HepG2 (cell line): ENCODE data around the gene BPGM. TPM values are rescaled to one million over a fixed set of nuclear protein-coding genes. Genes with fewer than 3 reads are reported as not detected.

Experiments
- ATAC-seq: fragments of 200-7000 bp; cut with Tn5 transposase; 3 replicates; pipeline ENCODE4 v1.9.1; 2020; ENCODE audit warnings: mild to moderate bottlenecking, moderate library complexity
- BruUV-seq: library from RNA; stranded (reverse); fragments of 400-500 nt; replicated peaks from 2 replicates; lab custom pipeline; 2021; lab: Mats Ljungman, UMichigan
- CTCF ChIA-PET: fragments of 300-600 bp; formaldehyde crosslinking; extraction: SDS; loops from one replicate; lab custom pipeline; 2021; ENCODE audit warnings: low total read pairs, inconsistent platforms, low intra/inter-chr PET ratio; lab: Yijun Ruan, JAX
- POLR2A ChIA-PET: fragments of 350-600 bp; sonication (Branson Sonifier 250); formaldehyde crosslinking; loops from one replicate; lab custom pipeline; 2020; ENCODE audit warnings: antibody characterized with exemption, inconsistent platforms; lab: Yijun Ruan, JAX
- DNase-seq: peaks from one replicate; pipeline ENCODE4 v3.0.0-alpha.2; 2015; ENCODE audit warnings: low spot score
- FAIRE-seq: peaks from 3 replicates; lab custom pipeline; 2011; peaks lifted over from hg19 to GRCh38; lab: Jason Lieb, UNC
- H2AFZ ChIP-seq: one replicate; pipeline ENCODE4 v1.6.1; 2011; ENCODE audit warnings: low read length, inconsistent platforms
- H3K27ac ChIP-seq: fragments of 300-600 bp; 3 replicates; pipeline ENCODE4 v1.8.0; 2011; ENCODE audit warnings: mixed run types, mild to moderate bottlenecking, mixed read lengths, low read length, inconsistent platforms; ENCODE audit not compliant: insufficient read depth; ENCODE audit errors: extremely low read length
- H3K27me3 ChIP-seq, 2 experiments: fragments of 200-600 bp in 1 of 2; 2 replicates in 1 of 2; 3 replicates in 1 of 2; pipeline versions ENCODE4 v1.6.0 to v1.8.0; 2011; ENCODE audit warnings: low read length in 2 of 2, mild to moderate bottlenecking in 2 of 2, moderate library complexity in 2 of 2, inconsistent platforms in 1 of 2; ENCODE audit not compliant: insufficient read depth in 2 of 2, control insufficient read depth in 1 of 2
- H3K36me3 ChIP-seq, 2 experiments: fragments of 200-600 bp in 1 of 2; replicated peaks in 1 of 2; 2 replicates in 1 of 2; 3 replicates in 1 of 2; pipeline versions ENCODE4 v1.5.1 to v1.8.0; 2011; ENCODE audit warnings: low read length in 2 of 2, inconsistent platforms in 1 of 2; ENCODE audit not compliant: insufficient read depth in 2 of 2, control insufficient read depth in 1 of 2
- H3K4me1 ChIP-seq: 2 replicates; pipeline ENCODE4 v1.5.1; 2012; ENCODE audit warnings: low read length, inconsistent platforms; ENCODE audit not compliant: insufficient read depth
- H3K4me2 ChIP-seq: 2 replicates; pipeline ENCODE4 v1.6.0; 2011; ENCODE audit warnings: low read depth, low read length, inconsistent platforms
- H3K4me3 ChIP-seq, 3 experiments: fragments of 200-600 bp in 1 of 3; sonication (generic), shearing (Covaris generic) in 1 of 3; replicated peaks in 1 of 3; 2 replicates each; pipeline ENCODE4 v1.5.1; 2011 to 2016; ENCODE audit warnings: low read length in 3 of 3, inconsistent platforms in 2 of 3, low read depth in 2 of 3, mild to moderate bottlenecking in 2 of 3, control low read depth in 1 of 3, mixed read lengths in 1 of 3; ENCODE audit not compliant: insufficient read depth in 1 of 3
- H3K79me2 ChIP-seq: one replicate; pipeline ENCODE4 v1.6.1; 2011; ENCODE audit warnings: low read length, inconsistent platforms; ENCODE audit not compliant: insufficient read depth
- H3K9ac ChIP-seq: 2 replicates; pipeline ENCODE4 v1.6.0; 2011; ENCODE audit warnings: mild to moderate bottlenecking, low read depth, low read length, inconsistent platforms; ENCODE audit not compliant: insufficient read depth
- H3K9me3 ChIP-seq: 2 replicates; pipeline ENCODE4 v1.5.1; 2012; ENCODE audit warnings: mild to moderate bottlenecking, low read length
- H4K20me1 ChIP-seq: 2 replicates; pipeline ENCODE4 v1.6.0; 2011; ENCODE audit warnings: inconsistent platforms, mild to moderate bottlenecking, low read length, moderate library complexity; ENCODE audit not compliant: insufficient read depth
- FOXO1 ChIP-seq: sonication (generic); formaldehyde crosslinking; IDR thresholded peaks from 2 replicates; pipeline ENCODE4 v1.4.0; 2020; ENCODE audit warnings: missing genetic modification reagents
- HMGXB4 ChIP-seq, 2 experiments: sonication (generic) in 1 of 2; formaldehyde crosslinking in 1 of 2; IDR thresholded peaks; 2 replicates each; pipeline versions ENCODE4 v1.4.0 to v1.6.1; 2018 to 2020; ENCODE audit warnings: missing genetic modification reagents in 2 of 2, borderline replicate concordance in 1 of 2, low read depth in 1 of 2, mild to moderate bottlenecking in 1 of 2, missing biosample characterization in 1 of 2
- HNF4A ChIP-seq: sonication (generic); formaldehyde crosslinking; IDR thresholded peaks from 2 replicates; pipeline ENCODE4 v1.4.0; 2020; ENCODE audit warnings: missing genetic modification reagents
- IRF1 ChIP-seq: sonication (generic); formaldehyde crosslinking; IDR thresholded peaks from 2 replicates; pipeline ENCODE4 v1.4.0; 2020; ENCODE audit warnings: low read depth, mild to moderate bottlenecking, missing genetic modification reagents
- POLR2G ChIP-seq: fragments of 200-400 bp; formaldehyde crosslinking; IDR thresholded peaks from 2 replicates; pipeline ENCODE4 v1.6.1; 2018; ENCODE audit warnings: mild to moderate bottlenecking, low read depth, low read length, moderate library complexity
- RFX1 ChIP-seq: fragments of 450-650 bp; IDR thresholded peaks from 2 replicates; pipeline ENCODE4 v1.6.1; 2017
- RXRA ChIP-seq: sonication (generic); formaldehyde crosslinking; IDR thresholded peaks from 2 replicates; pipeline ENCODE4 v1.5.1; 2020; ENCODE audit warnings: missing genetic modification reagents
- SKI ChIP-seq: fragments of 450-650 bp; IDR thresholded peaks from one replicate; pipeline ENCODE4 v1.6.1; 2018; ENCODE audit warnings: mild to moderate bottlenecking; ENCODE audit not compliant: partially characterized antibody
- SP4 ChIP-seq: sonication (generic); formaldehyde crosslinking; IDR thresholded peaks from 2 replicates; pipeline ENCODE4 v1.8.1; 2023; ENCODE audit warnings: mild to moderate bottlenecking, missing genetic modification reagents
- STAT5B ChIP-seq: sonication (generic); formaldehyde crosslinking; IDR thresholded peaks from 2 replicates; pipeline ENCODE4 v1.4.0; 2020; ENCODE audit warnings: missing genetic modification reagents
- THAP7 ChIP-seq: sonication (generic); formaldehyde crosslinking; IDR thresholded peaks from 2 replicates; pipeline ENCODE4 v1.8.1; 2023; ENCODE audit warnings: mild to moderate bottlenecking, missing genetic modification reagents
- ZNF225 ChIP-seq: sonication (generic); formaldehyde crosslinking; IDR thresholded peaks from 2 replicates; pipeline ENCODE4 v1.4.0; 2020; ENCODE audit warnings: mild to moderate bottlenecking, missing genetic modification reagents
- ZNF234 ChIP-seq: sonication (generic); formaldehyde crosslinking; conservative IDR thresholded peaks from 2 replicates; pipeline ENCODE4 v1.5.1; 2020; ENCODE audit warnings: mild to moderate bottlenecking, missing genetic modification reagents
- ZNF773 ChIP-seq: sonication (generic); formaldehyde crosslinking; IDR thresholded peaks from 2 replicates; pipeline ENCODE4 v1.4.0; 2020; ENCODE audit warnings: missing genetic modification reagents, borderline replicate concordance
- WGBS: methylation state at CpG from one replicate; pipeline ENCODE4 v1.1.6; 2017; ENCODE audit warnings: low lambda C conversion rate; 5-methylcytosine and 5-hydroxymethylcytosine counted together
- in situ Hi-C: cut with HindIII; loops from 2 replicates; pipeline ENCODE4 v1.10.0; 2017; ENCODE audit warnings: low pct_unique_long_range_greater_than_20kb; ENCODE audit not compliant: extremely low pct_ligation_motif_present
- intact Hi-C: fragments of 100-400 bp; cut with micrococcal nuclease; formaldehyde crosslinking; loops from one replicate; pipeline ENCODE4 v1.10.0; 2022; ENCODE audit not compliant: unreplicated experiment
- polyA plus RNA-seq, 8 experiments: library from polyadenylated mRNA; depleted of rRNA in 3 of 8; stranded (reverse) in 7 of 8; unstranded in 1 of 8; fragments of >200 nt; fragmentation: Illumina TruSeq in 4 of 8; extraction: Trizol in 4 of 8; gene quantifications; 2 replicates each; pipeline versions ENCODE4 v1.2.1 to v1.2.3, GENCODE V29; 2011 to 2016; ENCODE audit warnings: low read depth in 4 of 8, missing spikeins in 1 of 8, mixed read lengths in 1 of 8; ENCODE audit not compliant: insufficient read depth in 1 of 8
- total RNA-seq, 5 experiments: library from RNA; depleted of rRNA; stranded (reverse); fragments of >200 nt; fragmentation: Illumina TruSeq; extraction: Trizol; gene quantifications; 2 replicates each; pipeline ENCODE4 v1.2.3, GENCODE V29; 2016; ENCODE audit warnings: low read depth in 1 of 5

The BPGM gene
- total and polyA plus RNA-seq, 2 of the 13 experiments (the other 11 are each of a cell fraction or from before 2014, with no cell fraction given) = 4.0 to 7.5 TPM

- H3K4me1 ChIP-seq = peaks cover 22% of the 10 kb centered on the region
- FAIRE-seq = no peak
- POLR2A ChIA-PET = no interaction called here
- H3K9me3 ChIP-seq = no peaks in the 10 kb centered on the region
- no peak overlapping the region for H3K4me3 ChIP-seq
- in situ Hi-C loops = no loop called here
- no peak for DNase-seq
- no peaks in the 10 kb centered on the region for H3K79me2 ChIP-seq
- H2AFZ ChIP-seq = no peak overlapping the region
- TF ChIP-seq HNF4A (CRISPR knock-in tag) (no peak), STAT5B (no peak), THAP7 (CRISPR knock-in tag) (no peak), ZNF225 (CRISPR knock-in tag) (no peak), ZNF234 (no peak), RXRA (CRISPR knock-in tag) (no peak), ZNF773 (CRISPR knock-in tag) (no peak), SKI (no peak), SP4 (CRISPR knock-in tag) (no peak)
- ATAC-seq = no peak
- H3K9ac ChIP-seq = no peak overlapping the region
- H3K36me3 ChIP-seq = no peaks in the 10 kb centered on the region
- CTCF ChIA-PET = no interaction called here
- WGBS = 44% methylated on average over 2 of the region's 2 CpGs
- no peak overlapping the region for H3K4me2 ChIP-seq
- H4K20me1 ChIP-seq = no peaks in the 10 kb centered on the region
- peaks cover 0 to 29% of the 10 kb centered on the region in 2 experiments; a peak in 1 of 5 replicates for H3K27me3 ChIP-seq
- H3K27ac ChIP-seq = no peak overlapping the region
- intact Hi-C loops = no loop called here
- BruUV-seq = no TSS peak
These were observed 59.1 kb downstream of the BPGM start for GRCh38 chr7:134705716-134706115.

- Histone ChIP-seq H3K79me2 (no peaks in the 10 kb centered on the region), H3K9ac (no peak overlapping the region), H3K36me3 (no peaks in the 10 kb centered on the region), H3K9me3 (no peaks in the 10 kb centered on the region), H3K4me1 (peaks cover 25% of the 10 kb centered on the region), H2AFZ (no peak overlapping the region), H3K4me2 (no peak overlapping the region), H3K27ac (no peak overlapping the region), H3K27me3 (peaks cover 0 to 34% of the 10 kb centered on the region in 2 experiments; a peak in 2 of 5 replicates), H3K4me3 (no peak overlapping the region), H4K20me1 (no peaks in the 10 kb centered on the region)
- 65% methylated on average over 5 of the region's 5 CpGs for WGBS
- ChIA-PET CTCF (no interaction called here), POLR2A (no interaction called here)
- FAIRE-seq = no peak
- BruUV-seq = no TSS peak
- intact Hi-C loops (no loop called here), in situ Hi-C loops (no loop called here)
- ATAC-seq = no peak
- no peak for DNase-seq
- no peak for TF ChIP-seq RFX1
- no peak for TF ChIP-seq IRF1
- TF ChIP-seq FOXO1 = no peak
- no peak for TF ChIP-seq HMGXB4 (CRISPR knock-in tag; IDR thresholded peaks at IDR 0.05; ENCODE audit: borderline replicate concordance in 1 of 2, low read depth in 1 of 2)
- TF ChIP-seq POLR2G = no peak
These were observed 59.8 kb downstream of the BPGM start for GRCh38 chr7:134706468-134706867.
